AG10803 (cell line): ENCODE results near the gene CDH23.

Experiments
- DNase-seq: peaks from one replicate; pipeline ENCODE4 v3.0.0; 2010; ENCODE audit warnings: low read depth
- H3K4me3 ChIP-seq: 2 replicates; pipeline ENCODE4 v1.5.1; 2011; ENCODE audit warnings: mild to moderate bottlenecking, low read length, control low read depth
- CTCF ChIP-seq: conservative IDR thresholded peaks from 2 replicates; pipeline ENCODE4 v1.5.1; 2011; ENCODE audit warnings: mild to moderate bottlenecking, low read length, control low read depth, inconsistent platforms

CDH23 gene

GRCh38 chr10:71578069-71578468 lies 181.3 kb downstream of the CDH23 start:
- DNase-seq, result no peak
- no peak for TF ChIP-seq CTCF
- H3K4me3 ChIP-seq, result no peak overlapping the region

GRCh38 chr10:71579668-71580067 lies 182.9 kb downstream of the CDH23 start:
- TF ChIP-seq CTCF, result no peak
- DNase-seq, result no peak
- H3K4me3 ChIP-seq, result no peak overlapping the region

- no peak overlapping the region for H3K4me3 ChIP-seq
- no peak for TF ChIP-seq CTCF
- DNase-seq, result no peak
Measured at GRCh38 chr10:71580415-71580814, 183.7 kb downstream of the CDH23 start.

GRCh38 chr10:71580926-71581325 lies 184.2 kb downstream of the CDH23 start:
- no peak overlapping the region for H3K4me3 ChIP-seq
- DNase-seq, result no peak
- no peak for TF ChIP-seq CTCF

- H3K4me3 ChIP-seq, result no peak overlapping the region
- TF ChIP-seq CTCF, result no peak
- DNase-seq, result no peak
Measured at GRCh38 chr10:71581376-71581775, 184.7 kb downstream of the CDH23 start.

- DNase-seq, result peak; percentile 34
- no peak overlapping the region for H3K4me3 ChIP-seq
- TF ChIP-seq CTCF, result no peak
Measured at GRCh38 chr10:71582019-71582418, 185.3 kb downstream of the CDH23 start.

- no peak for DNase-seq
- no peak for TF ChIP-seq CTCF
- no peak overlapping the region for H3K4me3 ChIP-seq
Measured at GRCh38 chr10:71582506-71583475, 186.1 kb downstream of the CDH23 start.
